RWPE2 (cell line): ENCODE measurements around the gene LRRC61.

Experiments used
- ATAC-seq: fragments of 200-7000 bp; cut with Tn5 transposase; 3 replicates; pipeline ENCODE4 v1.9.1; 2021; ENCODE audit warnings: low read depth
- DNase-seq: peaks from one replicate; pipeline ENCODE4 v3.0.0-alpha.2; 2020; ENCODE audit warnings: low spot score
- H3K27ac ChIP-seq: fragments of 450-650 bp; 2 replicates; pipeline ENCODE4 v1.5.1; 2017; ENCODE audit warnings: mild to moderate bottlenecking; ENCODE audit not compliant: poor library complexity, severe bottlenecking
- H3K27me3 ChIP-seq: fragments of 250-450 bp; sonication (Bioruptor Pico); 2 replicates; pipeline ENCODE4 v1.5.1; 2021; ENCODE audit warnings: mild to moderate bottlenecking, moderate library complexity; ENCODE audit not compliant: insufficient read depth, poor library complexity, severe bottlenecking
- H3K36me3 ChIP-seq: fragments of 250-450 bp; sonication (Bioruptor Pico); 2 replicates; pipeline ENCODE4 v1.5.1; 2020; ENCODE audit warnings: low read depth, mild to moderate bottlenecking, moderate library complexity
- H3K4me1 ChIP-seq: fragments of 250-450 bp; sonication (Bioruptor Pico); 2 replicates; pipeline ENCODE4 v1.5.1; 2021; ENCODE audit warnings: mild to moderate bottlenecking, moderate library complexity; ENCODE audit not compliant: insufficient read depth, poor library complexity, severe bottlenecking
- H3K4me3 ChIP-seq: fragments of 250-450 bp; sonication (Bioruptor Pico); 2 replicates; pipeline ENCODE4 v1.5.1; 2021; ENCODE audit warnings: mild to moderate bottlenecking, moderate library complexity; ENCODE audit not compliant: severe bottlenecking
- H3K9me3 ChIP-seq: fragments of 250-450 bp; sonication (Bioruptor Pico); 2 replicates; pipeline ENCODE4 v1.5.1; 2021; ENCODE audit warnings: mild to moderate bottlenecking, moderate library complexity; ENCODE audit not compliant: severe bottlenecking
- TF ChIP-seq, protein P1 (sequence below): fragments of 450-650 bp; IDR thresholded peaks from one replicate; pipeline ENCODE4 v1.5.1; 2017; ENCODE audit warnings: mild to moderate bottlenecking, moderate library complexity; ENCODE audit not compliant: poor library complexity, severe bottlenecking

LRRC61 gene

GRCh38 chr7:150358988-150359621 lies 36.0 kb downstream of the LRRC61 start:
- TF ChIP-seq, protein P1, sequence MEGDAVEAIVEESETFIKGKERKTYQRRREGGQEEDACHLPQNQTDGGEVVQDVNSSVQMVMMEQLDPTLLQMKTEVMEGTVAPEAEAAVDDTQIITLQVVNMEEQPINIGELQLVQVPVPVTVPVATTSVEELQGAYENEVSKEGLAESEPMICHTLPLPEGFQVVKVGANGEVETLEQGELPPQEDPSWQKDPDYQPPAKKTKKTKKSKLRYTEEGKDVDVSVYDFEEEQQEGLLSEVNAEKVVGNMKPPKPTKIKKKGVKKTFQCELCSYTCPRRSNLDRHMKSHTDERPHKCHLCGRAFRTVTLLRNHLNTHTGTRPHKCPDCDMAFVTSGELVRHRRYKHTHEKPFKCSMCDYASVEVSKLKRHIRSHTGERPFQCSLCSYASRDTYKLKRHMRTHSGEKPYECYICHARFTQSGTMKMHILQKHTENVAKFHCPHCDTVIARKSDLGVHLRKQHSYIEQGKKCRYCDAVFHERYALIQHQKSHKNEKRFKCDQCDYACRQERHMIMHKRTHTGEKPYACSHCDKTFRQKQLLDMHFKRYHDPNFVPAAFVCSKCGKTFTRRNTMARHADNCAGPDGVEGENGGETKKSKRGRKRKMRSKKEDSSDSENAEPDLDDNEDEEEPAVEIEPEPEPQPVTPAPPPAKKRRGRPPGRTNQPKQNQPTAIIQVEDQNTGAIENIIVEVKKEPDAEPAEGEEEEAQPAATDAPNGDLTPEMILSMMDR = no peak
- DNase-seq (no peak), ATAC-seq (no peak)
- Histone ChIP-seq H3K27ac (no peak overlapping the region), H3K36me3 (no peaks in the 10 kb centered on the region), H3K4me1 (no peaks in the 10 kb centered on the region), H3K4me3 (no peak overlapping the region), H3K27me3 (no peaks in the 10 kb centered on the region), H3K9me3 (no peaks in the 10 kb centered on the region)

GRCh38 chr7:150359622-150360362 lies 36.6 kb downstream of the LRRC61 start:
- DNase-seq (no peak), ATAC-seq (no peak)
- Histone ChIP-seq H3K4me3 (no peak overlapping the region), H3K27me3 (no peaks in the 10 kb centered on the region), H3K27ac (no peak overlapping the region), H3K4me1 (no peaks in the 10 kb centered on the region), H3K9me3 (no peaks in the 10 kb centered on the region), H3K36me3 (no peaks in the 10 kb centered on the region)
- TF ChIP-seq, protein P1 = no peak

DNA sequence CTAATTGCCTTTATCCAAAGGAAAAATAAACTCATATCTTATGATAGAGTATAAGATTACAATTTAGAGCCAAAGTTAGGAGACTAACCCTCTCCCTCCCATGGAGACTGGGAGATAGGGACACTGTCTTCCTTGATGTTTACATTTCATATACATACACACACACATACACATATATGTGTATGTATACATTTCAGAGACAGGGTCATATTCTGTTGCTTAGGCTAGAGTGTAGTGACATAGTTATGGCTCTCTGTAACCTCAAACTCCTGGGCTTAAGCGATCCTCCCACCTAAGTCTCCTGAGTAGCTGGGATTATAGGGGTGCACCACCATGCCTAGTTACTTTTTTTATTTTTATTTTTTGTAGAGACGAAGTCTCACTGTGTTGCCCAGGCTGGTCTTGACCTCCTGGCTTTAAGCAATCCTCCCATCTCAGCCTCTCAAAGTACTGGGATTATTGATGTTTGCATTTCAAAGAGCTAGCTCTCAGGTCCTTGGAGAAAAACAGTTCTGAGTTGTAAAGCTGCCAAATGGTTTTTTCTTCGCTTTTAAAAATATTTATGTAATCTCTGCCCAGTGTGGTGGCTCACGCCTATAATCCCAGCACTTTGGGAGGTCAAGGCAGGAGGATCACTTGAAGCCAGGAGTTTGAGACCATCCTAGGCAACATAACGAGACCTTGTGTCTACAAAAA lies 37.4 kb downstream of the LRRC61 start:
- Histone ChIP-seq H3K27me3 (no peaks in the 10 kb centered on the region), H3K9me3 (no peaks in the 10 kb centered on the region), H3K4me1 (no peaks in the 10 kb centered on the region), H3K4me3 (no peak overlapping the region), H3K27ac (no peak overlapping the region), H3K36me3 (no peaks in the 10 kb centered on the region)
- TF ChIP-seq, protein P1 = no peak
- no peak for DNase-seq
- no peak for ATAC-seq

DNA sequence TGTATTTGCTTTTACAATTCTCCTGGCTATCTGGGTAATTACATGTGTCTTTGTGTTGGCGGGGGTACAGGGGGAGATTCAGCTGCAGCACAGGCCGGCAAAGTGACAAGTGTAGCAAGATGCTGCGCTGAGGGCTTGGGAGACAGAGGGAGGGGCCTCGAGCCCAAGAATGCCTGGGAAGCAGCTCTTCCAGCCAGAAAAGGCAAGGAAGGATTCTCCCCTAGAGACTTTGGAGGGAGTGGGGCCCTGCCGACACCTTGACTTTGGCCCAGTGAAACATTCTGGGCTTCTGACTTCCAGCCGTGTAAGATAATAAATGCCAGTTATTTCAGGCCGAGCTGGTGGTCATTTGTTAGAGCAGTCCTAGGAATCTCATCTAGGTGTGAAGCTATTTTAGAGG lies 38.2 kb downstream of the LRRC61 start:
- Histone ChIP-seq H3K27ac (no peak overlapping the region), H3K36me3 (no peaks in the 10 kb centered on the region), H3K9me3 (no peaks in the 10 kb centered on the region), H3K27me3 (no peaks in the 10 kb centered on the region), H3K4me3 (no peak overlapping the region), H3K4me1 (no peaks in the 10 kb centered on the region)
- TF ChIP-seq, protein P1 = no peak
- no peak for ATAC-seq
- DNase-seq = no peak
